GM21526 (cell line): Measurements from ENCODE around the gene PPFIA2.

Experiments
- ATAC-seq: cut with Tn5 transposase; IDR thresholded peaks from one replicate; pipeline ENCODE4 v1.9.1; 2021; ENCODE audit warnings: moderate library complexity; ENCODE audit not compliant: unreplicated experiment, low FRiP score

PPFIA2 gene

GRCh38 chr12:81294325-81295190, 464.6 kb downstream of the PPFIA2 start:
- ATAC-seq, result no peak

- no peak for ATAC-seq
These were observed 470.5 kb downstream of the PPFIA2 start for GRCh38 chr12:81288651-81289050.

GRCh38 chr12:81284137-81284536, 475.0 kb downstream of the PPFIA2 start:
- ATAC-seq, result no peak

- no peak for ATAC-seq
These were observed 484.3 kb downstream of the PPFIA2 start for GRCh38 chr12:81274637-81275529.

GRCh38 chr12:81270385-81270784, 488.8 kb downstream of the PPFIA2 start:
- ATAC-seq, result no peak

GRCh38 chr12:81263072-81263471, 496.1 kb downstream of the PPFIA2 start:
- ATAC-seq, result no peak

- no peak for ATAC-seq
These were observed 497.5 kb downstream of the PPFIA2 start for GRCh38 chr12:81261508-81262207.

GRCh38 chr12:81259360-81259759, 499.8 kb downstream of the PPFIA2 start:
- no peak for ATAC-seq

- no peak for ATAC-seq
These were observed 501.1 kb downstream of the PPFIA2 start for GRCh38 chr12:81257947-81258551.

- ATAC-seq, result no peak
These were observed 503.2 kb downstream of the PPFIA2 start for GRCh38 chr12:81255947-81256346.

GRCh38 chr12:81255456-81255855, 503.7 kb downstream of the PPFIA2 start:
- ATAC-seq, result no peak

- no peak for ATAC-seq
These were observed 505.8 kb downstream of the PPFIA2 start for GRCh38 chr12:81253360-81253759.

- ATAC-seq, result no peak
These were observed 506.9 kb downstream of the PPFIA2 start for GRCh38 chr12:81252228-81252627.

- no peak for ATAC-seq
These were observed 509.2 kb downstream of the PPFIA2 start for GRCh38 chr12:81249976-81250375.

GRCh38 chr12:81245907-81246570, 513.1 kb downstream of the PPFIA2 start:
- no peak for ATAC-seq

- ATAC-seq, result no peak
These were observed 513.7 kb downstream of the PPFIA2 start for GRCh38 chr12:81245458-81245857.

GRCh38 chr12:81231574-81232368, 527.4 kb downstream of the PPFIA2 start:
- ATAC-seq, result no peak

GRCh38 chr12:81229759-81230158, 529.4 kb downstream of the PPFIA2 start:
- ATAC-seq, result no peak

- no peak for ATAC-seq
These were observed 534.5 kb downstream of the PPFIA2 start for GRCh38 chr12:81224626-81225025.
